Caco-2 (cell line): ENCODE results near the gene C9. TPM values are rescaled to one million over a fixed set of nuclear protein-coding genes. Genes with fewer than 3 reads are reported as not detected.

Source experiments
- BruUV-seq: library from RNA; stranded (reverse); fragments of 400-500 nt; replicated peaks from 2 replicates; lab custom pipeline; 2021; lab: Mats Ljungman, UMichigan
- CTCF ChIA-PET: fragments of 300-600 bp; sonication (Branson Sonifier 250); formaldehyde crosslinking; loops from one replicate; lab custom pipeline; 2022; ENCODE audit warnings: antibody characterized with exemption; lab: Charles Lee
- POLR2A ChIA-PET: fragments of 300-600 bp; sonication (Branson Sonifier 250); formaldehyde crosslinking; loops from one replicate; lab custom pipeline; 2022; ENCODE audit warnings: antibody characterized with exemption; lab: Charles Lee
- DNase-seq, 2 experiments: peaks; one replicate each; pipeline versions ENCODE4 v3.0.0 to v3.0.0-alpha.2; 2020 to 2022
- H3K27me3 ChIP-seq: replicated peaks from 2 replicates; pipeline ENCODE4 v1.6.0; 2011; ENCODE audit warnings: low read length; ENCODE audit not compliant: control insufficient read depth, insufficient read depth
- H3K36me3 ChIP-seq: 2 replicates; pipeline ENCODE4 v1.5.1; 2011; ENCODE audit warnings: low read length; ENCODE audit not compliant: control insufficient read depth, insufficient read depth
- H3K4me1 ChIP-seq: fragments of 250-450 bp; sonication (Bioruptor Pico); 2 replicates; pipeline ENCODE4 v1.5.1; 2020; ENCODE audit warnings: mild to moderate bottlenecking
- H3K4me3 ChIP-seq: 2 replicates; pipeline ENCODE4 v1.5.1; 2011; ENCODE audit warnings: low read depth, mild to moderate bottlenecking, control low read depth, low read length
- H3K9me3 ChIP-seq: fragments of 250-450 bp; sonication (Bioruptor Pico); 2 replicates; pipeline ENCODE4 v1.5.1; 2020; ENCODE audit warnings: mild to moderate bottlenecking, moderate library complexity
- H3K27ac Mint-ChIP-seq: one replicate; pipeline ENCODE4 v1.8.0; 2022; ENCODE audit warnings: mixed read lengths; ENCODE audit not compliant: unreplicated experiment
- H3K27me3 Mint-ChIP-seq: one replicate; pipeline ENCODE4 v1.8.0; 2022; ENCODE audit warnings: mixed read lengths; ENCODE audit not compliant: insufficient read depth, unreplicated experiment
- H3K36me3 Mint-ChIP-seq: one replicate; pipeline ENCODE4 v1.8.0; 2022; ENCODE audit warnings: mild to moderate bottlenecking, mixed read lengths; ENCODE audit not compliant: insufficient read depth, unreplicated experiment
- H3K4me1 Mint-ChIP-seq: one replicate; pipeline ENCODE4 v1.8.0; 2022; ENCODE audit warnings: low read depth, mixed read lengths; ENCODE audit not compliant: unreplicated experiment
- H3K4me3 Mint-ChIP-seq: one replicate; pipeline ENCODE4 v1.8.0; 2022; ENCODE audit warnings: mild to moderate bottlenecking, moderate library complexity, mixed read lengths; ENCODE audit not compliant: unreplicated experiment
- H3K9me3 Mint-ChIP-seq: one replicate; pipeline ENCODE4 v1.8.0; 2022; ENCODE audit warnings: mixed read lengths; ENCODE audit not compliant: unreplicated experiment
- intact Hi-C: fragments of 100-400 bp; cut with micrococcal nuclease; formaldehyde crosslinking; loops from one replicate; pipeline ENCODE4 v1.10.0; 2022; ENCODE audit not compliant: unreplicated experiment
- total RNA-seq: library from RNA; stranded (reverse); gene quantifications from 2 replicates; pipeline ENCODE4 v1.2.3, GENCODE V29; 2022
- TF ChIP-seq, protein P1 (sequence below), 2 experiments: fragments of 200-600 bp in 1 of 2; IDR thresholded peaks; 1 replicate in 1 of 2; 2 replicates in 1 of 2; pipeline versions ENCODE4 v1.5.1 to v1.8.0; 2011 to 2022; ENCODE audit warnings: antibody characterized with exemption in 1 of 2, control low read depth in 1 of 2, inconsistent platforms in 1 of 2, low read depth in 1 of 2, low read length in 1 of 2, mild to moderate bottlenecking in 1 of 2, moderate library complexity in 1 of 2; ENCODE audit not compliant: insufficient read depth in 1 of 2, severe bottlenecking in 1 of 2, unreplicated experiment in 1 of 2

Gene C9
- total RNA-seq, 1 experiment from 2014 or later = 0.41 TPM

DNA sequence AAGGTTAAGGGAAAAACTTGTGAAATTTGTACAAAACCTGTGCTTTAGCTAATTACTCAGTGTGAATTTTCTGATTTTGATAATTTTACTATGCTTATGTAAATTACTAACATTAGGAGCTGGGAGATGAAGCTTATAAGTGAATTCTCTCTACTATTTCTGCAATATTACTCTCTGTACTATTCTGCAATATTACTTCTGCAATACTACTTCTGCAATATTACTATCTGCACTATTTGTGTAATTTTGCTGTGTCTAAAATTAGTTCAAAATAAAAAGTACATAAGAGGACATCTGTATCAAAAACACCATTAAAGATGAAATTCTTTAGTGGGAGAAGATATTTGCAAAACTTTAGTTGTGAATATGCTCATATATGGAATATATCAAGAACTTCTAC lies 62.9 kb downstream of the C9 start:
- POLR2A ChIA-PET = no interaction called here
- CTCF ChIA-PET = no interaction called here

DNA sequence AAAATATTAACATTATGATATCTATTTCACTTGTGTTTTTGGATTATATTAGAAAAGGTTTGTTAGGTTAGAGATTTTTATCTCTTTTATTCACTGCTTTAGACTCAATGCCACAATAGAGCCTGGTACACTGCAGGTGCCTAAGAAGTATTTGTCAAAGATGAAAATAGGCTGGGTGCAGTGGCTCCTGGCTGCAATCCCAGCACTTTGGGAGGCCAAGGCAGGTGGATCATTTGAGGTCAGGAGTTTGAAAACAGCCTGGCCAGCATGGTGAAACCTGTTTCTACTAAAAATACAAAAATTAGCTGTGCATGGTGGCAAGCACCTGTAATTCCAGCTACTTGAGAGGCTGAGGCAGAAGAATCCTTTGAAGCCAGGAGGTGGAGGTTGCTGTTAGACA lies 64.3 kb downstream of the C9 start:
- H3K27ac Mint-ChIP-seq = no peak overlapping the region
- H3K4me1 Mint-ChIP-seq = no peaks in the 10 kb centered on the region
- BruUV-seq = no TSS peak
- intact Hi-C loops = no loop called here
- Histone ChIP-seq H3K27me3 (no peaks in the 10 kb centered on the region), H3K36me3 (no peaks in the 10 kb centered on the region), H3K9me3 (0 out of 2 replicates have a peak, but pooled peaks cover 3% of the 10 kb centered on the region), H3K4me3 (no peak overlapping the region), H3K4me1 (no peaks in the 10 kb centered on the region)
- no peak for DNase-seq
- peaks cover 10% of the 10 kb centered on the region for H3K9me3 Mint-ChIP-seq
- no peak overlapping the region for H3K4me3 Mint-ChIP-seq
- ChIA-PET POLR2A (no interaction called here), CTCF (no interaction called here)
- TF ChIP-seq, protein P1, sequence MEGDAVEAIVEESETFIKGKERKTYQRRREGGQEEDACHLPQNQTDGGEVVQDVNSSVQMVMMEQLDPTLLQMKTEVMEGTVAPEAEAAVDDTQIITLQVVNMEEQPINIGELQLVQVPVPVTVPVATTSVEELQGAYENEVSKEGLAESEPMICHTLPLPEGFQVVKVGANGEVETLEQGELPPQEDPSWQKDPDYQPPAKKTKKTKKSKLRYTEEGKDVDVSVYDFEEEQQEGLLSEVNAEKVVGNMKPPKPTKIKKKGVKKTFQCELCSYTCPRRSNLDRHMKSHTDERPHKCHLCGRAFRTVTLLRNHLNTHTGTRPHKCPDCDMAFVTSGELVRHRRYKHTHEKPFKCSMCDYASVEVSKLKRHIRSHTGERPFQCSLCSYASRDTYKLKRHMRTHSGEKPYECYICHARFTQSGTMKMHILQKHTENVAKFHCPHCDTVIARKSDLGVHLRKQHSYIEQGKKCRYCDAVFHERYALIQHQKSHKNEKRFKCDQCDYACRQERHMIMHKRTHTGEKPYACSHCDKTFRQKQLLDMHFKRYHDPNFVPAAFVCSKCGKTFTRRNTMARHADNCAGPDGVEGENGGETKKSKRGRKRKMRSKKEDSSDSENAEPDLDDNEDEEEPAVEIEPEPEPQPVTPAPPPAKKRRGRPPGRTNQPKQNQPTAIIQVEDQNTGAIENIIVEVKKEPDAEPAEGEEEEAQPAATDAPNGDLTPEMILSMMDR (IDR thresholded peaks at IDR 0.05; ENCODE audit: insufficient read depth in 1 of 2, low read depth in 1 of 2, low read length in 1 of 2, severe bottlenecking in 1 of 2, unreplicated experiment in 1 of 2) = no peak
- H3K27me3 Mint-ChIP-seq = no peaks in the 10 kb centered on the region
- H3K36me3 Mint-ChIP-seq = no peaks in the 10 kb centered on the region

More for the DNA sequence above, 62.9 kb downstream of the C9 start:
- TF ChIP-seq, protein P1 (IDR thresholded peaks at IDR 0.05; ENCODE audit: insufficient read depth in 1 of 2, low read depth in 1 of 2, low read length in 1 of 2, severe bottlenecking in 1 of 2, unreplicated experiment in 1 of 2) = no peak
- intact Hi-C loops = no loop called here
- no peak overlapping the region for H3K4me3 Mint-ChIP-seq
- H3K27ac Mint-ChIP-seq = no peak overlapping the region
- peaks cover 10% of the 10 kb centered on the region for H3K9me3 Mint-ChIP-seq
- H3K4me1 ChIP-seq = no peaks in the 10 kb centered on the region
- H3K36me3 ChIP-seq = no peaks in the 10 kb centered on the region
- BruUV-seq = no TSS peak
- no peak for DNase-seq
- H3K4me1 Mint-ChIP-seq = no peaks in the 10 kb centered on the region
- no peaks in the 10 kb centered on the region for H3K27me3 ChIP-seq
- H3K4me3 ChIP-seq = no peak overlapping the region
- 0 out of 2 replicates have a peak, but pooled peaks cover 3% of the 10 kb centered on the region for H3K9me3 ChIP-seq
- H3K27me3 Mint-ChIP-seq = no peaks in the 10 kb centered on the region
- no peaks in the 10 kb centered on the region for H3K36me3 Mint-ChIP-seq

DNA sequence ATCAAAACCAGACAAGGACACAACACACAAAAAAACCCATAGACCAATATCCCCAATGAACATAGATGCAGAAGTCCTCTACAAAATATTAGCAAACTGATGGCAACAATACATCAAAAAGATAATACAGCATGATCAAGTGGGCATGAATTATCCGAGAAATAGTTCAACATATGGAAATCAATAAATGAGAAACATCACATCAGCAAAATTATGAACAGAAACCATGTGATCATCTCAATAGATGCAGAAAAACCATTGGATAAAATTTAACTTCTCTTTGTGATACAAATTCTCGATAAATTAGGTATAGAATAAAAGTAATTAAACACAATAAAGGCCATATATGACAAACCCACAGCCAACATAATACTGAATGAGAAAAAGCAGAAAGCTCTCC lies 69.6 kb downstream of the C9 start:
- H3K4me3 Mint-ChIP-seq = no peak overlapping the region
- no TSS peak for BruUV-seq
- Histone ChIP-seq H3K4me3 (no peak overlapping the region), H3K9me3 (peaks cover 8% of the 10 kb centered on the region), H3K27me3 (no peaks in the 10 kb centered on the region), H3K36me3 (no peaks in the 10 kb centered on the region), H3K4me1 (no peaks in the 10 kb centered on the region)
- CTCF ChIA-PET = no interaction called here
- TF ChIP-seq, protein P1 (IDR thresholded peaks at IDR 0.05; ENCODE audit: insufficient read depth in 1 of 2, low read depth in 1 of 2, low read length in 1 of 2, severe bottlenecking in 1 of 2, unreplicated experiment in 1 of 2) = no peak
- H3K4me1 Mint-ChIP-seq = no peaks in the 10 kb centered on the region
- H3K9me3 Mint-ChIP-seq = peaks cover 36% of the 10 kb centered on the region
- intact Hi-C loops = no loop called here
- DNase-seq = no peak
- peaks cover 9% of the 10 kb centered on the region for H3K27me3 Mint-ChIP-seq
- POLR2A ChIA-PET = no interaction called here
- no peak overlapping the region for H3K27ac Mint-ChIP-seq
- H3K36me3 Mint-ChIP-seq = no peaks in the 10 kb centered on the region
